ENCODE data around the gene SMO.
"Not testable (repeated sequence)": the region's sequence is repeated elsewhere in the genome, so short reads cannot be mapped to it uniquely, and the experiment has no call there.

DNA sequence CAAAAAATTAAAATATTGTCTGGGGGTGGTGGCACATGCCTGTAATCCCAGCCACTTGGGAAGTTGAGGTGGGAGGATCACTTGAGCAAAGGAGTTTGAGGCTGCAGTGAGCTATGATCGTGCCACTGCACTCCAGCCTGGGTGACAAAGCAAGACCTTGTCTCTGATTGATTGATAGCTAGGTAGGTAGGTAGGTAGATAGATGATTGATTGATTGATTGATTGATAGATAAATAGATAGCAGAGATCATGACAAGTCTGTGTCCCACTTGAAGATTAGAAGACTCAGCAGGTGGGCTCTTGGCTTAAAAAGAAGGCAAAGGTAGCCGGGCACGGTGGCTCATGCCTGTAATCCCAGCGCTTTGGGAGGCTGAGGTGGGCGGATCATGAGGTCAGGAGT, 64.2 kb downstream of the SMO start:
- TF ChIP-seq, protein P1, sequence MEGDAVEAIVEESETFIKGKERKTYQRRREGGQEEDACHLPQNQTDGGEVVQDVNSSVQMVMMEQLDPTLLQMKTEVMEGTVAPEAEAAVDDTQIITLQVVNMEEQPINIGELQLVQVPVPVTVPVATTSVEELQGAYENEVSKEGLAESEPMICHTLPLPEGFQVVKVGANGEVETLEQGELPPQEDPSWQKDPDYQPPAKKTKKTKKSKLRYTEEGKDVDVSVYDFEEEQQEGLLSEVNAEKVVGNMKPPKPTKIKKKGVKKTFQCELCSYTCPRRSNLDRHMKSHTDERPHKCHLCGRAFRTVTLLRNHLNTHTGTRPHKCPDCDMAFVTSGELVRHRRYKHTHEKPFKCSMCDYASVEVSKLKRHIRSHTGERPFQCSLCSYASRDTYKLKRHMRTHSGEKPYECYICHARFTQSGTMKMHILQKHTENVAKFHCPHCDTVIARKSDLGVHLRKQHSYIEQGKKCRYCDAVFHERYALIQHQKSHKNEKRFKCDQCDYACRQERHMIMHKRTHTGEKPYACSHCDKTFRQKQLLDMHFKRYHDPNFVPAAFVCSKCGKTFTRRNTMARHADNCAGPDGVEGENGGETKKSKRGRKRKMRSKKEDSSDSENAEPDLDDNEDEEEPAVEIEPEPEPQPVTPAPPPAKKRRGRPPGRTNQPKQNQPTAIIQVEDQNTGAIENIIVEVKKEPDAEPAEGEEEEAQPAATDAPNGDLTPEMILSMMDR (IDR thresholded peaks at IDR 0.05): not testable (repeated sequence)
- not testable (repeated sequence) for TF ChIP-seq POLR2AphosphoS5, POLR2A (IDR thresholded peaks at IDR 0.05)
